H1 (cell line): Measurements from ENCODE around the gene SPRR3.
"Not testable (repeated sequence)": the region's sequence is repeated elsewhere in the genome, so short reads cannot be mapped to it uniquely, and the experiment has no call there.

ENCODE experiments used
- CHD1 ChIP-seq: IDR thresholded peaks from 2 replicates; pipeline ENCODE4 v1.6.1; 2012; ENCODE audit warnings: low read depth, low read length, improper control_type of control experiment
- EP300 ChIP-seq, 2 experiments: IDR thresholded peaks; 1 replicate in 1 of 2; 2 replicates in 1 of 2; pipeline ENCODE4 v1.6.1; 2011 to 2012; ENCODE audit warnings: low read depth in 2 of 2, low read length in 2 of 2, mild to moderate bottlenecking in 2 of 2, borderline replicate concordance in 1 of 2, inconsistent platforms in 1 of 2, moderate library complexity in 1 of 2
- EZH2 ChIP-seq: fragments of 200-600 bp; sonication (generic); IDR thresholded peaks from 2 replicates; pipeline ENCODE4 v1.7.1; 2012; ENCODE audit warnings: low read depth, mild to moderate bottlenecking, moderate library complexity, low read length, inconsistent platforms; ENCODE audit not compliant: severe bottlenecking
- KDM5A ChIP-seq: fragments of 200-600 bp; IDR thresholded peaks from 2 replicates; pipeline ENCODE4 v1.7.1; 2012; ENCODE audit warnings: mild to moderate bottlenecking, low read length, inconsistent platforms, mixed read lengths
- RNF2 ChIP-seq: fragments of 200-900, 300-1000 bp; sonication (generic); IDR thresholded peaks from 2 replicates; pipeline ENCODE4 v1.7.1; 2016; ENCODE audit warnings: borderline replicate concordance, low read depth, mild to moderate bottlenecking, antibody characterized with exemption, low read length; ENCODE audit not compliant: poor library complexity, severe bottlenecking; ENCODE audit errors: missing control alignments
- SIN3A ChIP-seq, 2 experiments: IDR thresholded peaks in 1 of 2; conservative IDR thresholded peaks in 1 of 2; 2 replicates each; pipeline ENCODE4 v1.6.1; 2011 to 2012; ENCODE audit warnings: low read length in 2 of 2, improper control_type of control experiment in 1 of 2, low read depth in 1 of 2, mild to moderate bottlenecking in 1 of 2
- TF ChIP-seq, protein P1 (sequence below), 3 experiments: IDR thresholded peaks; 1 replicate in 2 of 3; 2 replicates in 1 of 3; pipeline versions ENCODE4 v1.5.1 to v1.6.1; 2011; ENCODE audit warnings: low read length in 3 of 3, mild to moderate bottlenecking in 3 of 3, inconsistent platforms in 2 of 3, low read depth in 1 of 3, moderate library complexity in 1 of 3; ENCODE audit not compliant: insufficient read depth in 1 of 3; ENCODE audit errors: control extremely low read depth in 1 of 3

DNA sequence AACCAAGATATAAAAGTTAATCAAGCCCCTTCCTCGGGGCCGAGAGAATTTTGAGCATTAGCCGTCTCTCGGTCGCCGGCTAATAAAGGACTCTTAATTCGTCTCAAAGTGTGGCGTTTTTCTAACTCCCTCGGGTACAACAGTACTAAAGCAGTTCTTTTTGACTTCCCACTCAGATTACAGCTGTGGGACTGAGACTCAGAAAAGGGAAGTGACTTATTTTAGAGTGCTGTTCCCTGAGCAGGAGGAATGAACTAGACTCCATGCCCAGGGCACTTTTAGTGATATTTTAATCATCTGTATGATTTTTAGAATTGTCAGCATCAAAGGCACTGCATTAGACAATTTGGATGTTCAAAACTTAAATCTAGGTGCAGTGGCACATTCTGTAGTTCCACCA is 20.8 kb downstream of the SPRR3 start:
- not testable (repeated sequence) for TF ChIP-seq EZH2; EP300 (IDR thresholded peaks at IDR 0.05; ENCODE audit: borderline replicate concordance in 1 of 2, low read depth in 2 of 2, low read length in 2 of 2); SIN3A (conservative IDR thresholded peaks at IDR 0.05 in 1 of 2, IDR thresholded peaks at IDR 0.05 in 1 of 2; ENCODE audit: low read depth in 1 of 2, low read length in 2 of 2); KDM5A; RNF2; CHD1
- TF ChIP-seq, protein P1, sequence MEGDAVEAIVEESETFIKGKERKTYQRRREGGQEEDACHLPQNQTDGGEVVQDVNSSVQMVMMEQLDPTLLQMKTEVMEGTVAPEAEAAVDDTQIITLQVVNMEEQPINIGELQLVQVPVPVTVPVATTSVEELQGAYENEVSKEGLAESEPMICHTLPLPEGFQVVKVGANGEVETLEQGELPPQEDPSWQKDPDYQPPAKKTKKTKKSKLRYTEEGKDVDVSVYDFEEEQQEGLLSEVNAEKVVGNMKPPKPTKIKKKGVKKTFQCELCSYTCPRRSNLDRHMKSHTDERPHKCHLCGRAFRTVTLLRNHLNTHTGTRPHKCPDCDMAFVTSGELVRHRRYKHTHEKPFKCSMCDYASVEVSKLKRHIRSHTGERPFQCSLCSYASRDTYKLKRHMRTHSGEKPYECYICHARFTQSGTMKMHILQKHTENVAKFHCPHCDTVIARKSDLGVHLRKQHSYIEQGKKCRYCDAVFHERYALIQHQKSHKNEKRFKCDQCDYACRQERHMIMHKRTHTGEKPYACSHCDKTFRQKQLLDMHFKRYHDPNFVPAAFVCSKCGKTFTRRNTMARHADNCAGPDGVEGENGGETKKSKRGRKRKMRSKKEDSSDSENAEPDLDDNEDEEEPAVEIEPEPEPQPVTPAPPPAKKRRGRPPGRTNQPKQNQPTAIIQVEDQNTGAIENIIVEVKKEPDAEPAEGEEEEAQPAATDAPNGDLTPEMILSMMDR (IDR thresholded peaks at IDR 0.05; ENCODE audit: control extremely low read depth in 1 of 3, insufficient read depth in 1 of 3, low read depth in 1 of 3, low read length in 3 of 3) = not testable (repeated sequence)
